Activated T-cell treated with anti-CD3 and anti-CD28 coated beads for 1 hour (primary cell): ENCODE results near the gene LPAR2.
A peak's percentile ranks its signal among the peaks of the same experiment; 100 is the strongest.

Experiments
- DNase-seq: peaks from one replicate; pipeline ENCODE4 v3.0.0-alpha.2; 2020; ENCODE audit warnings: low read depth

The LPAR2 gene

DNA sequence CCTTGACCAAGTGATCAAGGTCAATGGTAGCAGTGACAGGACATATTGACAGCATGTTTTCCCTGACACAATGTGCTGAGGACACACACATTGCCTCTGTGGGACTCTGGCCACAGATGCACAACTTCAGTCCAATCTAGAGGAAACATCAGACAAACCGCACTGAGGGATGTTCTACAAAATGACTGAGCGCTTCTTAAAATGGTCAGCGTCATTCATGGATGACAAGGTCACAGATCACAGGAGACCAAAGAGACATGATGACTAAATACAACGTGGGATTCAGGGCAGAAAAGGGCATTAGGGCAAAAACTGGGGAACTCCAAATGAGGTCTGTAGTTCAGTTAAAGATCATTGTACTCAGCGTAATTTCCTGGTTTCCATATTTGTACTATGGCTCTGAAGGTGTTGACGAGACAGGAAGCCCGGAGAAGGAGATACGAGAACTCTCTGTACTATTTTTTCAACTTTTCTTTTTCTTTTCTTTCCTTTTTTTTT is 30.2 kb downstream of the LPAR2 start:
- DNase-seq = no peak

DNA sequence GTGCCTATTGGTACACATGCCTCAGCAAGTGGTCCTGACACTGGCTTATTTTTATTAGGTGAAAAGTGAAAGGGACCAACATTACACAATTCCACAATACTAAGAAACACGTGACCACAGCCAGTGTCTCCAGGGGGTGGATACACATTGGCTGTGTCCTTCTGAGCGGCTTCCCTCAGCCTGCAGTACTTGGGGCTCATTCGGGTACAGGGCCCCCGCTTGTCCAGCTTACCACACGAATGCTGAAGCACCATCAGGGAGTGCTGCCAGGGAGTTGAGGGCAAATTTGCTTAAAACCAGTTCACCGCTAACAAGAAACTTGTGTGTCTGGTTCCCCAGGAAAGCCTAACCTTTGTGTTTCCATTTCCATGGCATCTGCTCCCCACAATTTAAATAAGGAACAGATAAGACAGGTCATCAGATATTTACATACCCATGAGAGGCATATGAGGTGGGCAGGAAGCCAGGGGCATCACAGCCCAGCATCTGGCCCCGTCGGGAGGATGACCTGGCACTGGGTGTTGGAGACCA is 32.8 kb downstream of the LPAR2 start:
- DNase-seq = no peak

DNA sequence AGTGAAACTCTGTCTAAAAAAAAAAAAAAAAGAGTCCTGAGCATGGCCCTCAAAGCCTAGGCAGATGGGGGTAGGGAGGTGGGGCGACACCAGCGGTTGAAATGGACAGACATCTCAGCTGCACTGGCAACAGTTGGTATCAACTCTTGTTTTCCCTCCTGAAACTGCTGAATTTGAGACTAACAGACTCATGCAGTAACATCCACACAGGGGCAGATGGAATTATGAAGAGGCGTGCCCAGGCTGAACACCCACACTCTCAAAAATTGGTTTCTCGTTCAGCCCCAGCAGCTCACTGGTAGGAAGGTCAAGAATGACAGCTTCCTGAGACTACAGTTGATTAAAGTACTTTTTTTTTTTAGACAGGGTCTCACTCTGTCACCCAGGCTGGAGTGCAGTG is 33.6 kb downstream of the LPAR2 start:
- DNase-seq = no peak

GRCh38 chr19:19592690-19593089 is 35.3 kb downstream of the LPAR2 start:
- no peak for DNase-seq

GRCh38 chr19:19591133-19591825 is 36.7 kb downstream of the LPAR2 start:
- DNase-seq = peak; percentile 28

GRCh38 chr19:19588546-19588945 is 39.5 kb downstream of the LPAR2 start:
- DNase-seq = no peak

GRCh38 chr19:19587771-19588170 is 40.2 kb downstream of the LPAR2 start:
- DNase-seq = no peak

- DNase-seq = no peak
These were observed 43.7 kb downstream of the LPAR2 start for GRCh38 chr19:19584356-19584755.

GRCh38 chr19:19582471-19582870 is 45.5 kb downstream of the LPAR2 start:
- DNase-seq = no peak

- no peak for DNase-seq
These were observed 46.6 kb downstream of the LPAR2 start for GRCh38 chr19:19581391-19581790.

- DNase-seq = no peak
These were observed 47.6 kb downstream of the LPAR2 start for GRCh38 chr19:19580418-19580817.

GRCh38 chr19:19579533-19580361 is 48.3 kb downstream of the LPAR2 start:
- no peak for DNase-seq

DNA sequence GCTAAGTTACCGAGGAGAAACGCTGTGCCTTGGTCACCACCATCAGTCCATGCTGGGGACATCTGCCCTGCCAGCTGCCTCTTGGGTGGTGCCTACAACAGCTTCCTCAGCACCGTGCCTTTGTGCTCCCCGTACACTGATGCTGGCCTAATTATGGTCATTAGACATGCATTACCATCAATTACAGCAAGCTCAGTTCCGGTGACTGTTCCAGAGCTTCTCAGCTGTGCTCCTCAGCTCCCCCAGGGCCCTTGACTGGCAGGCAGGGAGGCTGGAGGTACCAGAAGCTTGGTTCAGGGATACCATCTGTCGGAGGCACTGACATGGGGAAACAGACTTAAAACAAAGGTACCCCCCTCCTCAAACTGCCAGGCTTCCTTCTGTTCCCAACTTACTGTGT is 49.8 kb downstream of the LPAR2 start:
- no peak for DNase-seq

GRCh38 chr19:19575411-19575810 is 52.6 kb downstream of the LPAR2 start:
- DNase-seq = no peak
